RWPE2 (cell line): ENCODE results near the gene COG6.

ENCODE experiments used
- ATAC-seq: fragments of 200-7000 bp; cut with Tn5 transposase; 3 replicates; pipeline ENCODE4 v1.9.1; 2021; ENCODE audit warnings: low read depth
- DNase-seq: peaks from one replicate; pipeline ENCODE4 v3.0.0-alpha.2; 2020; ENCODE audit warnings: low spot score
- H3K27ac ChIP-seq: fragments of 450-650 bp; 2 replicates; pipeline ENCODE4 v1.5.1; 2017; ENCODE audit warnings: mild to moderate bottlenecking; ENCODE audit not compliant: poor library complexity, severe bottlenecking
- H3K27me3 ChIP-seq: fragments of 250-450 bp; sonication (Bioruptor Pico); 2 replicates; pipeline ENCODE4 v1.5.1; 2021; ENCODE audit warnings: mild to moderate bottlenecking, moderate library complexity; ENCODE audit not compliant: insufficient read depth, poor library complexity, severe bottlenecking
- H3K36me3 ChIP-seq: fragments of 250-450 bp; sonication (Bioruptor Pico); 2 replicates; pipeline ENCODE4 v1.5.1; 2020; ENCODE audit warnings: low read depth, mild to moderate bottlenecking, moderate library complexity
- H3K4me1 ChIP-seq: fragments of 250-450 bp; sonication (Bioruptor Pico); 2 replicates; pipeline ENCODE4 v1.5.1; 2021; ENCODE audit warnings: mild to moderate bottlenecking, moderate library complexity; ENCODE audit not compliant: insufficient read depth, poor library complexity, severe bottlenecking
- H3K4me3 ChIP-seq: fragments of 250-450 bp; sonication (Bioruptor Pico); 2 replicates; pipeline ENCODE4 v1.5.1; 2021; ENCODE audit warnings: mild to moderate bottlenecking, moderate library complexity; ENCODE audit not compliant: severe bottlenecking
- H3K9me3 ChIP-seq: fragments of 250-450 bp; sonication (Bioruptor Pico); 2 replicates; pipeline ENCODE4 v1.5.1; 2021; ENCODE audit warnings: mild to moderate bottlenecking, moderate library complexity; ENCODE audit not compliant: severe bottlenecking
- CTCF ChIP-seq: fragments of 450-650 bp; IDR thresholded peaks from one replicate; pipeline ENCODE4 v1.5.1; 2017; ENCODE audit warnings: mild to moderate bottlenecking, moderate library complexity; ENCODE audit not compliant: poor library complexity, severe bottlenecking

Gene COG6

DNA sequence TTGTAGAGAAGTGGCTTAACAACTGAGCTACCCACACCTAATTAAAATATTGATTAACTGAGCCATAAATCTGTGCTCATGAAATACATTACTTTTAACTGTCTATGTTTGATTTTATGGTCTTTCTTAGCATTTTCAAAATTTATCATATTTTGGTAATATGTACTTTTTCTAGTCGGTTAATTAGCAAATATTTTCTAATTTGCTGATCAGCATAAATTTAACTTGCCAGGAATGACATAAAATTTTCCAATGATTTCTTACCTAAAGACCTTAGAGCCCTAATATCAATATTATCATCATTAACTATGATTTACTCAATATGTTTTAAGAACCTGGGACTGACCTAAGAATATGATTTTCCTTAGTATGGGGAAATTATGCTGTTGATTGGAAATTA lies 19.9 kb upstream of the COG6 start:
- Histone ChIP-seq H3K9me3 (no peaks in the 10 kb centered on the region), H3K4me3 (no peak overlapping the region), H3K36me3 (no peaks in the 10 kb centered on the region), H3K27me3 (no peaks in the 10 kb centered on the region), H3K4me1 (no peaks in the 10 kb centered on the region), H3K27ac (no peak overlapping the region)
- DNase-seq: no peak
- TF ChIP-seq CTCF: no peak
- no peak for ATAC-seq

GRCh38 chr13:39637890-39638289 lies 17.6 kb upstream of the COG6 start:
- no peaks in the 10 kb centered on the region for H3K27me3 ChIP-seq
- H3K27ac ChIP-seq: no peak overlapping the region
- ATAC-seq (no peak), DNase-seq (no peak)
- no peak for TF ChIP-seq CTCF
- H3K36me3 ChIP-seq: no peaks in the 10 kb centered on the region
- H3K4me1 ChIP-seq: no peaks in the 10 kb centered on the region
- no peaks in the 10 kb centered on the region for H3K9me3 ChIP-seq
- no peak overlapping the region for H3K4me3 ChIP-seq

DNA sequence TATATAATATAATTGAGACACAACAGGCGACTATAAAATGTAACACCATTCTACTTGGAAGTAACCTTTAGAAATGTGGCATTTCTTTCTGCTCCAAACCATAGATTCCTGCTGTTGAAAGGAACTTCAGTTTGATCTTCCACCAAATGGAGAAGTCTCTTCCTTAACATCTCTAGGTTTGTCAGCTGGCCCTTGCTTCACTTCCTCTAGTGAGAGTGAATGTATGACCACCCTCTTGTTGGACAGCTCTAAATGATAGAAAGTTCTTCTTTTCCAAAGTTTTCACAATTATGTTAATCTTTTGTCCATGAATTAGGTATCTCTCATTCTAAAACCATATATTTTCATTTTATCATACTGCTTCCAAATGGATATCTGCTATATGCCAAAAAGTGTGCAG lies 13.8 kb upstream of the COG6 start:
- Histone ChIP-seq H3K9me3 (no peaks in the 10 kb centered on the region), H3K4me3 (no peak overlapping the region), H3K27me3 (no peaks in the 10 kb centered on the region), H3K4me1 (no peaks in the 10 kb centered on the region), H3K36me3 (no peaks in the 10 kb centered on the region), H3K27ac (no peak overlapping the region)
- no peak for ATAC-seq
- TF ChIP-seq CTCF: no peak
- no peak for DNase-seq

DNA sequence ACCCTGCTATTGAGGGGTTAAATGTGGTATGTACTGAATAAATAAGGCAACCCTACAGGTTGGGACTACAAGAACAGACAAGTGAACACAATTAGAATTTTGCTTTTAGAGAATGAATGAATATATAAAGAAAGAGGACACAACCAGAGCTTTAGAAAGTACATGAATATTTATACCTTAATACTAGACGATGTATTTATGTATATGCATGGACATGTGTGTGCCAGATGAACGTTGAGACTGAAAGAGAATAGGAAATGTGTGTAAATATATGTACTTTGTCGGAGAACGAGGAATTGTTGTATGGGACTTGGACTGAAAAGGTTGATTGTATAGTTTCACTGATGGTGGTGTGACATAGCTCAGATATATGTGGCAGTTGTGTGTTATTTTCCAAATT lies 9.3 kb upstream of the COG6 start:
- H3K27me3 ChIP-seq: no peaks in the 10 kb centered on the region
- ATAC-seq (no peak), DNase-seq (no peak)
- H3K4me1 ChIP-seq: no peaks in the 10 kb centered on the region
- TF ChIP-seq CTCF: no peak
- no peak overlapping the region for H3K4me3 ChIP-seq
- no peaks in the 10 kb centered on the region for H3K36me3 ChIP-seq
- H3K9me3 ChIP-seq: no peaks in the 10 kb centered on the region
- H3K27ac ChIP-seq: no peak overlapping the region

DNA sequence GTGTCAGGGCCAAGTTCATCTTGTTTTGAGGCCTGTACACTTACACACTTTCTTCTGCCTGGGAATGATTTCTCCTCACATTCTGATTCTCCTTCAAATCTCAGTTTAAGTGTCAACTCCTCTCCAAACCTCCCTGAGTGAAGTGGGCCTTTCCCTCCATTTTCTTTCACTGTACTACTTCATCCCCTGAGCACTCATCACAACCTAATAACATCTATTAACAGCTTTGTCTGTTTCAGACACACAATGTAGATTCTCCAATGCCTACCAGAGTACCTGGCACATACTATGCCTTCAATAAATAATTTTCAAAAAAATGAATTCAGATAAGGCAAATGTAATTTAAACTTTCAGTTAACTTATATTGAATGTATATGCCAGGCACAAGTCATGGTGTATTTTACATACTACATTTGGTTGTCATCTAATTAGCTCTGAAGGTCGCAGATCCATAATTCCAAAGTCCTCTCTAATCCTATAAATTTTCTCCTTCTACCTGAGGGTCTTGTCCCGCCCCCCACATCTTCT lies 357 bp upstream of the COG6 start:
- H3K27me3 ChIP-seq: no peaks in the 10 kb centered on the region
- ATAC-seq (no peak), DNase-seq (no peak)
- no peaks in the 10 kb centered on the region for H3K9me3 ChIP-seq
- H3K27ac ChIP-seq: no peak overlapping the region
- no peak for TF ChIP-seq CTCF
- peak overlapping the region; percentile 89 for H3K4me3 ChIP-seq
- H3K36me3 ChIP-seq: peaks cover 11% of the 10 kb centered on the region
- H3K4me1 ChIP-seq: peaks cover 4% of the 10 kb centered on the region
